Fibroblast of gingiva (primary cell): Measurements from ENCODE around the gene SOAT1.

Source experiments
- DNase-seq: peaks from one replicate; pipeline ENCODE4 v3.0.0-alpha.2; 2011; ENCODE audit warnings: low read depth

The SOAT1 gene

DNA sequence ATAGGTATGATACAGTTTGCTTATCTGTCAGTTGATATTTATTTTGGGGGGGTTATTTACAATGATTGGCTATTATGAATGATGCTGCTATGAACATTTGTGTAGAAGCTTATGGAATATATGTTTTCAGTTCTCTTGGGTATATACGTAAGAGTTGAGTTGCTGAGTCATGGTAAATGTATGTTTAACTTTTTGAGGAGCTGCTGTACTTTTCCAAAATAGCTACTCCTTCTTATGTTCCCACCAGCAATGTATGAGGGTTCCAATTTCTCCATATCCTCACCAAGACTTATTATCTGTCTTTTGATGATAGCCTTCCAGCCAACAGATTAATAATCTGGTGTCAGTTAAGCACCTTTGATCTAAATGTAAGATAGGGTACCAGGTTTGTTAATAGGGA lies 11.9 kb downstream of the SOAT1 start:
- no peak for DNase-seq

DNA sequence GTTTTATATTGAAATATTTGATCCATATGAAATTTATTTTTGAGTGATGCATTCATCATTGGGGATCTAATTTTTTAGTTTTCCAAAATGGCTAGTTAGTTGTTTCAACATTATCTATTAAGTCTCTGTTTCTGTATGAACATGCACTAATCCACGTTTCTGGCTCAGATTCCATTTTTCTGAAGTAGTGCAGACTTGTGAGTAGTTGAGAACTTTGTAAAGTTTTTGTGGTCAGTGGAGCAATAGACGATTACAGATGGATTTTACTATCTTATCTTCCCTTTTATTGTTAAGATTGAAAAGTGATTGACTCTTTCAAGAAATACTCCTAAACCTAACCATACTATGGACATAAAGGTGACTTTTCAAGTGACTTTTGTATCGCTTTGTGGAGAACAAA lies 16.7 kb downstream of the SOAT1 start:
- DNase-seq, result peak; percentile 65

DNA sequence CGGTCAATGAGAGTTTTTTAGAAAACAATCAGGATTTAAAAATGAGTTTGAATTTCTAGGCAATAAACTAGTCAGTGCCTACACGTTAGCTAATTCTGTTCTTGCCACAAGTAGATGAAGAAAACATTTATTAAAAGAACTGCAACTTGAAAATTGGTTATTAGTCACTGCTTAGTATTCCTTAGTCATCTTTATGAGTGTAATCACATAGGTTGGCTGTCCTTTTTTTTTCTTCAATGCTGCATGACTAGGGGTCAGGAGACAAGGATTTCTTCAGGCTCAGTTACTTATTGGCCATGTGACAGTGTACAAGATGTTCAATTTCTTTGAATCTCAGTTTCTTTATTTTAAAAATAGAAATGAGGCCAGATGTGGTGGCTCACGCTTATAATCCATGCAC lies 17.1 kb downstream of the SOAT1 start:
- peak; percentile 92 for DNase-seq

DNA sequence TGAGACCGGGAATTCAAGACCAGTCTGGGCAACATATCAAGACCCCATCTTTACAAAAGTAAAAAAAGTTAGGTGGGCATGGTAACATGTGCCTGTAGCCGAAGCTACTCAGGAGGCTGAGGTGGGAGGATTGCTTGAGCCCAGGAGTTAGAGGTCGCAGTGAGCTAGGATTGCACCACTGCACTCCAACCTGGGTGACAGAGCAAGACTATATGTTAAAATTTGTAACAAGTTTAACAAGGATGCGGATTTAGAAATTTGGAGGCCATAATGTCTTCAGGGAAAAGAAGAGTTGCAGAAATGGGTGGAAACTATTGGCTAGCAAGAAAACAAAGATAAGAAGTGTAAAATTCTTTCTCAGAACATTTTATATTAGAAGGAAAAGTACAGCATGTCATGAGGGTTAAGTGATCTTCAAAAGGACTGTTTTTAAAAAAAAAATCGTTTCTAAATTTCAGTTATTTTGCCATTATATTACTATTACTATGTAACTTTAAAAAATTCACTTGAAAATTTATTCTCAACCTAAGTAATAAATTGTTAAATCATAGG lies 17.6 kb downstream of the SOAT1 start:
- DNase-seq, result no peak

DNA sequence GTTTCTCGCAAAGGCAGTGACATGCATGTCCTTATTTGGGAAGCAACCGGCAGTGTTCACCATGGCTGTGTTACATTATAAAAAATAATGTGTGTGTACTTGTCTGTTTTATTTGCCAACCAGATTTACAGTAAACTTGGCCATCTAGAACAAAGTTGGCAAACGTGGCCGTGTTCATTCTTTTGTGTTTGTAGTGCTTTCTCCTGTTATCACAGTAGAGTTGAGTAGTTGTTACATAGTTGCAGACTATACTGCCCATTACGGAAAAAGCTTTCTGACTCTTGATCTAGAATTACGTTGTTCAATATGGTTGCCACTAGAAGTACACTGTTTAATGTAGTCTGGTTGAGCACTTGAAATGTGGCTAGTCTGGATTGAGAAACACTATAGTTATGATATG lies 19.4 kb downstream of the SOAT1 start:
- no peak for DNase-seq

DNA sequence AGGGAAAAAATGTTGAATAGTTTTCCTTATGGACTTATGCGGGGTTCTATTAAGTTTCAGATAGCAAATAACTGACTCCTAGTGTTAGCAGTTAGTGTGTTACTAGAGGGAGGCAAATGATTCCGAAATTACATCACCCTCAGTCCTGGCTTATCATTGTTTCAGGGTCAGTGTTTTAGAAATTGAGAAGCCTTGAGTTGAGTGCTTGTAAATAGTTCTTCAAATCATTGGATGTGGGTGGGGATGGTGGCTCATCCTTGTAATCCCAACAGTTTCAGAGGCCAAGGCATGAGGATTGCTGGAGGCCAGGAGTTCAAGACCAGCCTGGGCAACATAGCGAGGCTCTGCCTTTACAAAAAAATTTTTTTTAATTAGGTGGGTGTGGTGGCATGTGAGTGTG lies 21.3 kb downstream of the SOAT1 start:
- DNase-seq, result no peak

DNA sequence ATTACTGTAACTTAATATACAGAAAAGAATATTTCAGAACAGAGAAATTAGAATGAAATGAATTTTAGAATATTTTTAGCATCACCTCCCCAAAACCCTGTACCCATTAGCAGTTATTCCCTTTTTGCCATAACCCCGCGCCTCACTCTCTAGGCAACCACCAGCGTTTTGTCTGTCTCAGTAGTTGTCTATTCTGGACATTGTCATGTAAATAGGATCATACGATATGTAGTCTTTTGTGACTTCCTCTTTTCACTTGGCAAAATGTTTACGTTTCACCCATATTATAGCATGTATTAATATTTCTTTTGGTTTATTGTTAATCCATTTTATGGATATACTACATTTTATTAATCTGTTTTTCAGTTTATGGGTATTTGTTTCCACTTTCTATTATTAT lies 24.9 kb downstream of the SOAT1 start:
- DNase-seq, result no peak

DNA sequence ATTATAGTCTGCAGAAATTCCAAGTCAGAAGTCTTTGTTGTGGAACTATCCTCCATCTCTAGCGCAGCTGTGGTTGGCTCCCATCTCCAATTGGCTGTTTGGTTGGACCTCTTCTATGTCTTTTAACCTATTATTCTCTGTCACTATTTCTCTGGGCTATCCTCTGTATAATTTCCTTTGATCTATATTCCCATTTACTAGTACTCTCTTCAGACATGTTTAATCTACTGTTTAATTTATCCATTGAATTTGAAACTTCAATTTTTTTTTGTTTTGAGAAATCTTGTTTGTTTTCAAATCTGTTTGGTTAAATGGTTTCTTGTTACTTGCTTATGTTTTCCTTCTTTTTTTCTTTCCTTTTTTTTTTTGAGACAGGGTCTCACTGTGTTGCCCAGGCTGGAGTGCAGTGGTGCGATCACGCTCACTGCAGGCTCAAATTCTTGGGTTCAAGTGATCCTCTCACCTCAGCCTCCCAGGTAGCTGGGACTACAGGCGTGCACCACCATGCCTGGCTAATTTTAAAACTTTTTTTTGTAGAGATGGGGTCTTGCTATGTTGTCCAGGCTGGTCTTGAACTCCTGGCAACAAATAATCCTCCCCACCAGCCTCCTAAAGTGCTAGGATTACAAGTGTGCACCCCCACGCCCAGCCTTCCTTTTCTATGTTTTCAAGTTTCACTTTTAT lies 28.1 kb downstream of the SOAT1 start:
- DNase-seq, result no peak

DNA sequence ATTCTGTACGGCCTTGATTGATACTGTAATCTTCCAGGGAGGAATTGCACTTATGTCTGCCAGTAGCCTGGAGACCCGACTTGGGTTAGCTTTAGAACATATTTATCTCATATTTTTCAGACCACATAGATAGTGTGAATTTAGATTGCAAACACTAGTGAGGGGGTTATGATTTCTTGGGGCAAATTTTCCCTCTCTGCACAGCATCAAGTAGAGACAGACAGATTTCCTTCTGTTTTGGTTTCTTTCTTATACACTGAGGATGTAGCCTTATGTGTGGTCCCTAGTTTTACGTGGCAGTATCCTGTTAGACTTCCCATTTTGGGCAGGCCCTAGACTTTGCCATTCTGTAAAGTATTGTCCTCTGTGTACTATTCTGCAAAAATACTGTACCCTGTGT lies 29.0 kb downstream of the SOAT1 start:
- DNase-seq, result no peak

DNA sequence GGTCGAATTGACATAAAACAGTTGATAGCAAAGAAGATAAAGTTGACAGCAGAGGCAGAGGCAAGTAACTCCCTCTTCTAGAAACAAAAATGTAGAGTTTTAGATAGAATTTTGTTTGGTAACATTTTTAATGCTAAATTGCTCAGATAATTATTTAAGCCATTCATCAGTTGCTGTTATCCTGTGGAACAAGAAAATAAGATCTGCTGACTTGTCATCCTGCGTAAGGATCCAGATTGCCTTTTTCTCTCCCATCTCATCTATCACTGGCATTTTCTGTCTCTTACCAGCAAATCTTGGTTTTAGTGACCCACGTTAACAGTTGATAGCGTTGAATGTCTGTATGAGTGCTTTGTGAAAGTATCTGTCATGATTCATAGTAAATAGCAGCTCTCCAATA lies 29.8 kb downstream of the SOAT1 start:
- no peak for DNase-seq

DNA sequence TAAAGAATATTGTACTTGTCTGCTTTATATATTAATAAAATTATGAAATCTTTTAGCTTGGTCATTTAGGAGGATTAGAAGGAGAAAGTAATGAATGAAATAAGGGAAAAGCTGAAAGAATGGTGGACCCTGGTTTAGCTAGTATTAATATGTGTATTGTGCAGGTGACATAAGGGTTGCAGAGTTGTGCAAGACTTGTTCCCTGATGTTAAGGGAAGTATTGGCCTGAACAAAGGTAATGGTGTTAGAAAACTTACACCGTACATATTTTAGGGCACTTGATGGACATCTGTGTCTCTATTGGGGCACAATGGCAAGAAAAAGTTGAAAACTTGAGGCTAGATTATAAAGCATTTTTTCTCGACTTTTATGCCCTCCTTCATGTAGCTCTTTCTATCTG lies 32.2 kb downstream of the SOAT1 start:
- DNase-seq, result no peak

DNA sequence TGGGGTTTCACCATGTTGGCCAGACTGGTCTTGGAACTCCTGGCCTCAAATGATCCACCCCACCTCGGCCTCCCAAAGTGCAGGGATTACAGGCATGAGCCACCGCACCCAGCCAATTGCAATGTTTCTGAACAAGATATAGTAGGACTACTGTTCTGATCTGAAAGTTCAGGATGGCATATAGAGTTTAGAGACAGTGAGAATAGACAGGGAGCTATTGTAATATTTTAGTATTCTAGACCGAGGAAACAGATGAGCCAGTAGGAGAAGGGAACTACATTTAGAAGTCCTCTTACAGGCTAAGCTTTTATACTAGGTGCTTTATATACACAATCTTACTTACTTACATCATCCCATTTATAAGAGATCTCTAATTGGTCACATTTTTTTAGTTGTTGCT lies 33.1 kb downstream of the SOAT1 start:
- no peak for DNase-seq

DNA sequence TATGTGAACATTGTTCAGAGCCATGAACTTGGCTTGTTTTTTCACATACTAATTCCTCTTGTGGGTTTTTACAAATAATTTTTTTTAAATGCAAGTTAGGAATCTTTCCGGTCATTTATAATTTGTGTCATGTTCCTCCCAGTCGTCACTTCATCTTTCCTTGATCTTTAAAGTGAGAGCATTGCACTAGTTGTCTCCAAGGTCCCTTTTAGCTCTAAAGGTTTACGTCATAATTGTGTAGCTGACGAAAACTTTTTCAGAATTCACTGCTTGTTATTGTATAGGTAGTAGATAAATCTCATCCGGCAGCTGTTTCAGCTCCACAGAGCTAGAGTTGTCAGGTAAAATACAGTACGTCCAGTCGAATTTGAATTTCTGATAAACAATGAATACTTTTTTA lies 33.6 kb downstream of the SOAT1 start:
- DNase-seq, result no peak

DNA sequence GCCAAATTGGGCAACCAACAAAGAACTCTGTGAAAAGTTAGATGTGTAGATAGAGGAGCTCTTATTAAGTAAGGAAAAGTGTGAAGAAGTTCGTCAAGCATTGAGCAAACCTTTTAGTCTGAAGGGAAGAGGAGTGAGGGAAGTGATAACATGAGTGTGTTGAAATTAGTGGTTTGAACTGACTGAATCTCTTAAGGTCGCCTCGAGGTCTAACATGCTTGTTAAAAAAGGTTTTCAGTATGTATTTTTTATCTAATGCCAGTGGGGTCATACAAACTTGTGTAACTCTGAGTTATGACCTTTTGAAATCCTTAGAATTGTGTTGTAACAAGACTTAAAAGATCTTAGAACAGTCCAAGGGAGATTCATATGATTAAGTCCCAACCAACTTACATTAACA lies 34.1 kb downstream of the SOAT1 start:
- DNase-seq, result peak; percentile 5

DNA sequence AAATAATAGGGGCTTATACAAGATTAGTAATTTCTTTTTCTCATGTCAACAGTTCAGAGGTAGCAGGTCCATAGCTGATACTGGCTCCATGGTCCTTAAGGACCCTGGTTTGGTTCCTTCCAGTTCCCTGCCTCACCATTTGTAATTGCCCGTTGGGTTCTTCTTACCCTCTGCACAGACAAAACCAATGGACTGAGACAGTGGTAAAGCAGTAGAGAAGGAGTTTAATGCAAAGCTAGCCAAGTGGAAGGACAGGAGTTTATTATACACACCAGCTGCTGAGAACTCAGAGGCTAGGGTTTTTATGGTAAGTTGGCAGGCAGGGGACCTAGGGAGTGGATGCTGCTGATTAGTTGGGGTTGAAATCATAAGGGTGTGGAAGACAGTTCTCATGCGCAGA lies 36.3 kb downstream of the SOAT1 start:
- no peak for DNase-seq

DNA sequence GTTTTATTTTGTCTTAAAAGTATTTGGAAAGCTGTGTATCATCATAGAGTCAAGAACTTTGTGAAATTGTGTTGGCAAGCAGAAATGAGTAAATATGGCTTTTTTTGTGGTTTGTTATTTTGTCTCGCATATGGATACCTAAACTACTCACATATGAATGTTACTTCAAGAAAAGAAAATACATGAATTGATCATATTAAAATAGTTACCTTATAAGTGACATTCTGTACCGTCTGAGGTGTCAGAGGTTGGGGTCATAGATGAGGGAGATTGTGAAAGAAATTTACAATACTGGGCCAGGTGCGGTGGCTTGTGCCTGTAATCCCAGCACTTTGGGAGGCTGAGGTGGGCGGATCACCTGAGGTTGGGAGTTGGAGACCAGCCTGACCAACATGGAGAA lies 40.8 kb downstream of the SOAT1 start:
- DNase-seq, result no peak

DNA sequence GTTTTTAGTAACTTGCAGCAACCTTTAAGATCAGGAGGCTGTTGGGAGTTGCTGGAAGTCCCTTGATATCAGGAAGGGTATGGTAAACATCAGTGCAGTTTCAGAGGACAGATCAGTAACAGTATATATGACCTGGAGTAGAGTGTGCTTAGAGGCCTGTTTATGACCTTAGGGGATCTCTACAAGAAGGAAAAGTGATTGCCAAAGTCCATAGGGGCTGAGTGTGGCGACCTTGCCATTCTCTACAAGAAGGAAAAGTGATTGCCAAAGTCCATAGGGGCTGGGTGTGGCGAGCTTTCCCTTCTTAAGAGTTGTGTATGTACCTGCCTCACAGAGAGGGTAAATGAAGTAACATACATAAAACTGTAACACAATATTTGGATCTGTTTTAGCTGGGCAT lies 43.7 kb downstream of the SOAT1 start:
- DNase-seq, result no peak

DNA sequence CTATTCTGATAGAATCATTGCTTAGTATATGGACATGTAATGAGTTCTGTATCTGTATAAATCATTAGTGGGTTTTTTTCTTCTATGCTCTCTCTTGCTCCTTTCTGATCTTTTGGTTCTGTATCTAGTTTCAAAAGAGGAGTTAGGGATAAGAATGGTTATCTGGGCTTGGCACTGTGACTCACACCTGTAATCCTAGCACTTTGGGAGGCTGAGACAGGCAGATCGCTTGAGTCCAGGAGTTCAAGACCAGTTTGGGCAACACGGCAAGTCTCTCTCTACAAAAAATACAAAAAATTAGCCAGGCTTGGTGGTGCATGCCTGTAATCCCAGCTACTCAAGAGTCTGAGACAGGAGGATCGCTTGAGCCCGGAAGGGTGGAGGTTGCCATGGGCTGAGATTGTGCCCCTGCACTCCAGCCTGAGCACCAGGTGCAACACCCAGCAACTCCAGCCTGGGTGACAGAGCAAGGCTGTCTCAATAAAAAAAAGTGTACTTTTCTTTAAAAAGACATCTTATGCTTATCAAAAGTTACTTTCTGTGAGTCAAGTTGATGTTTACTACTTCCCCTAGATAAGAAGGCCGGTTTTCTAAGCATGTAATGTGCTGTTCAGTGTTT lies 44.5 kb downstream of the SOAT1 start:
- DNase-seq, result no peak

DNA sequence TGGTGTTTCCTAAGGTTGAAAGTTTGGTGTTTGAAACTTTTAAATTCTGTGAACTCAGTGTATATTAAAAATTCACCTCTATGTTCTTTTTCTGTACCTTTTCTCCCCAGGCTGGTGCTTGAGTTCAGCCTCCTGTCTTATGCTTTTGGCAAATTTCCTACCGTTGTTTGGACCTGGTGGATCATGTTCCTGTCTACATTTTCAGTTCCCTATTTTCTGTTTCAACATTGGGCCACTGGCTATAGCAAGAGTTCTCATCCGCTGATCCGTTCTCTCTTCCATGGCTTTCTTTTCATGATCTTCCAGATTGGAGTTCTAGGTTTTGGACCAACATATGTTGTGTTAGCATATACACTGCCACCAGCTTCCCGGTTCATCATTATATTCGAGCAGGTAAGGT lies 47.3 kb downstream of the SOAT1 start:
- DNase-seq, result no peak

DNA sequence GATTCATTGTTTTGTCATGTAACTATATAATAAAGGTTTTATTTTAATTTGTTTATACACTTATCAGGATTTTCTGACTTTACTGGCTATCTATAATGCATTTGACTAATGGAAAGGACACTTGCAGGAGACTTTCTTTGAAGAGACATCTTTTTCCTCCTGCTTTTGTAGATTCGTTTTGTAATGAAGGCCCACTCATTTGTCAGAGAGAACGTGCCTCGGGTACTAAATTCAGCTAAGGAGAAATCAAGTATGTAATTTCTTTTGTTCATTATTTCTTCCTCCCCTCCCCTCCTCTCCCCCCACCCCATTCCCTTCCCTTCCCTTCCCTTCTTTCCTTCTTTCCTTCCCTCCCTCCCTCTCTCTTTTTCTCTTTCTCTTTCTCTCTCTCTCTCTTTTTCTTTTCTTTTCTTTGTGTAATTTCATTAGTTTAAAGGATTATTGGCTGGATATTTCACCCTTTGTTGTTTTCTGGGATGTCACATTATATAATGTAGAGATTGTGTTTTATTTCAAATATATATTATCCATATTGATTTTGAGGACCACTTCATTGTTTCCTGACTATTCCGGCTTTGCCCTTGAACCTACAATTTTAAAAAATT lies 48.4 kb downstream of the SOAT1 start:
- DNase-seq, result no peak

DNA sequence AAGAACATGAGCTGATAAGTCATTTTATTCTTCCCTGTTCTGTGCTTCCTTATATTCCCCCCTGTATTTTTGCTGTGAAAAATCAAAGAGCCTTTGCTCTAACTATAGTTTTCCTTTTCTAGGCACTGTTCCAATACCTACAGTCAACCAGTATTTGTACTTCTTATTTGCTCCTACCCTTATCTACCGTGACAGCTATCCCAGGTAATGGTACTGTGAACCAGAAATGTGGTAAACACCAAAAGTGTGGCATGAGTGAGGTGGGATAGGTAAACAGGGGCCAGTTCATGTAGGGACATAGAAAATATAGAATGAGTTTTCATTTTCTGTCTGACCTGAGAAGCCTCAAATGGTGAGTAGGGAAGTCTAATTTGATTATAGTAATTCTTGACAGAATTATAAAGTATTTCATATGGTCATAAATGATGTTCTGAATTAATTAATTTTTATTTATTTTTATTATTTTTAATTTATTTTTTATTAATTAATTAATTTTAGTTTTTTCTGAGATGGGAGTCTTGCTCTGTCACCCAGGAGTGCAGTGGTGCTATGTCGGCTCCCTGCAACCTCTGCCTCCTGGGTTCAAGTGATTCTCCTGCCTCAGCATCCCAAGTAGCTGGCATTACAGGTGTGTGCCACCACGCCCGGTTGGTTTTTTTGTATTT lies 49.3 kb downstream of the SOAT1 start:
- no peak for DNase-seq

DNA sequence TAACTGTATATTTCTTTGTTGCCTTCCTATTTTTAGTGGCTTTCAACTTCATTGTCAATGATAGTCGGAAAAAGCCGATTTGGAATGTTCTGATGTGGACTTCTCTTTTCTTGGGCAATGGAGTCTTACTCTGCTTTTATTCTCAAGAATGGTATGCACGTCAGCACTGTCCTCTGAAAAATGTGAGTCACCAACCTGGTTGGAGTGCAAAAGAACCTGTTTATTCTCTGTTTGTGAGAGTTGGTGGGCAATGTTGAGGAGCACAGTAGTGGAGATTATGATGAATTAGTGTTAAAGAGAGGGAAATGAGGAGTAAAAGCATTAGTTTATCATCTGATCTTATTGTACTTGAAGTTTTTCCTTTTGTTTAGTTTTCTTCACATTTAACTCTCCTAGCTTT lies 57.7 kb downstream of the SOAT1 start:
- no peak for DNase-seq

DNA sequence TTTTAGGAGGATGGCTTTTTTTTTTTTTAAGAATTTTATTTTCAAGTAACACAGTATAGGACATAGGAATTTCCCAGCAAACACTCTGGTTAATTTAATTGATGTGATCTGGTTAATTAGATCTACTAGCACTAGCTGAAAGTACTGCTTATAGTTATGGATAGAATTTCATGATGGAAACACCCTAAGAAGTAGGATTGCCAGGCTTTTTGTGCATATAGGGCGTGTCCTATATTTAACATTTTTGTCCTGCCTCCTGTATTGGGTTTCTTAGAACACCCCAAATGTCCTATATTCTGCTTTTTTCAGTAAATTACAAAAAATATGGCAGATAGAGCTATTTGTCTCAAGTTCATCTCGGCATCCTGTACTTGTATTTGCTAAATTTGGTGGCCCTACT lies 58.6 kb downstream of the SOAT1 start:
- DNase-seq, result no peak
